MM.1S (cell line): Measurements from ENCODE around the gene PLXNA2.
A peak's percentile ranks its signal among the peaks of the same experiment; 100 is the strongest.

ENCODE experiments used
- DNase-seq: peaks from one replicate; pipeline ENCODE4 v3.0.0-alpha.2; 2015
- H2AFZ ChIP-seq: fragments of 300-600 bp; sonication (generic); 2 replicates; pipeline ENCODE4 v1.6.0; 2016; ENCODE audit warnings: antibody characterized with exemption, low read length
- H3F3A ChIP-seq: fragments of 300-600 bp; sonication (generic); 2 replicates; pipeline ENCODE4 v1.6.1; 2016; ENCODE audit warnings: mild to moderate bottlenecking, antibody characterized with exemption, low read length, moderate library complexity, mixed read lengths; ENCODE audit not compliant: insufficient read depth
- H3K27ac ChIP-seq: fragments of 300-600 bp; sonication (generic); 2 replicates; pipeline ENCODE4 v1.5.1; 2016; ENCODE audit warnings: mild to moderate bottlenecking, low read length
- H3K27me3 ChIP-seq: fragments of 300-600 bp; sonication (generic); replicated peaks from 2 replicates; pipeline ENCODE4 v1.6.0; 2016; ENCODE audit warnings: low read length; ENCODE audit not compliant: insufficient read depth
- H3K36me3 ChIP-seq: fragments of 300-600 bp; sonication (generic); replicated peaks from 2 replicates; pipeline ENCODE4 v1.6.1; 2016; ENCODE audit warnings: mild to moderate bottlenecking, low read length, mixed read lengths; ENCODE audit not compliant: insufficient read depth
- H3K4me1 ChIP-seq: fragments of 300-600 bp; sonication (generic); 2 replicates; pipeline ENCODE4 v1.6.1; 2016; ENCODE audit warnings: low read length, mixed read lengths
- H3K4me2 ChIP-seq: fragments of 300-600 bp; sonication (generic); 2 replicates; pipeline ENCODE4 v1.6.0; 2016; ENCODE audit warnings: low read depth, low read length
- H3K4me3 ChIP-seq: fragments of 300-600 bp; sonication (generic); 2 replicates; pipeline ENCODE4 v1.5.1; 2016; ENCODE audit warnings: low read length, mixed read lengths
- H3K79me2 ChIP-seq: fragments of 300-600 bp; sonication (generic); 2 replicates; pipeline ENCODE4 v1.6.1; 2016; ENCODE audit warnings: mixed run types, low read length, mixed read lengths
- H3K9ac ChIP-seq: fragments of 300-600 bp; sonication (generic); 2 replicates; pipeline ENCODE4 v1.6.1; 2016; ENCODE audit warnings: low read length, mixed read lengths
- H3K9me2 ChIP-seq: fragments of 300-600 bp; sonication (generic); replicated peaks from 2 replicates; pipeline ENCODE4 v1.6.1; 2016; ENCODE audit warnings: mild to moderate bottlenecking, low read length, mixed read lengths; ENCODE audit not compliant: insufficient read depth
- H3K9me3 ChIP-seq: fragments of 300-600 bp; sonication (generic); replicated peaks from 2 replicates; pipeline ENCODE4 v1.6.1; 2016; ENCODE audit warnings: mild to moderate bottlenecking, low read length, mixed read lengths; ENCODE audit not compliant: insufficient read depth
- H4K20me1 ChIP-seq: fragments of 300-600 bp; sonication (generic); 2 replicates; pipeline ENCODE4 v1.6.1; 2016; ENCODE audit warnings: mild to moderate bottlenecking, low read length, moderate library complexity, mixed read lengths; ENCODE audit not compliant: insufficient read depth
- EZH2 ChIP-seq: fragments of 300-600 bp; sonication (generic); optimal IDR thresholded peaks from 2 replicates; pipeline ENCODE3; 2017; ENCODE audit warnings: low read depth, mild to moderate bottlenecking, antibody characterized with exemption, low read length, mixed read lengths
- EZH2phosphoT487 ChIP-seq: fragments of 300-600 bp; sonication (generic); IDR thresholded peaks from 2 replicates; pipeline ENCODE4 v1.6.1; 2018; ENCODE audit warnings: antibody characterized with exemption, low read length
- TF ChIP-seq, protein P1 (sequence below): fragments of 300-600 bp; sonication (generic); IDR thresholded peaks from 2 replicates; pipeline ENCODE4 v1.5.1; 2016; ENCODE audit warnings: antibody characterized with exemption, low read length, mixed read lengths

The PLXNA2 gene

DNA sequence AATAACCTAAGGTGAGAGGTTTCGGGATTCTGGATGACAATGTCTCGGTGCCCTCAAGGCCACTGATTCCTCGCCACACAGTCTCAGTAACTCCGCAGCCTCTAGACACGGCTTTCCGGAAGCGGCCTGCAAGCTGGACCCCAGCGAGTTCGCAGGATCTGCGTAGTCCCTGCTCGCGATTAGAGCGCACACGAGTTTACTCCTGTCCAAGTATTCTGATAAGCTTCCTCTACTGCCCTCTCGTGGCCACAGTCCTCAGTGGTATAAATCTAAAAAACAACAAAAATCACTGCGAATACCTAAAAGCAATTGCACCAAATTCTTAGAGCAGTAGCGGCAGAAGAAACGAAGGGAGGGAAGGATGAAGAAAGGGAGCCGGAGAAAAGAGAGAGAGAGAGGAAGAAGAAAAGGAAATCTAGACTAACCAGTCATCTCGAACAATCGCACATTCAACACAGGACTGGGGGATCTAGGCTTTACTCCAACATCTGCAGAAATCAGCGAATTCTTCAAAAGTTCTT is 1.1 kb upstream of the PLXNA2 start:
- Histone ChIP-seq H2AFZ (peak overlapping the region; percentile 95), H3K4me1 (no peaks in the 10 kb centered on the region; the same call in none of the 2 replicates), H3F3A (peaks cover 11% of the 10 kb centered on the region), H3K27me3 (no peaks in the 10 kb centered on the region; the same call in 1 of the 2 replicates), H3K36me3 (no peaks in the 10 kb centered on the region), H3K27ac (peak overlapping the region; percentile 61; the same call in 1 of the 2 replicates), H3K9ac (peak overlapping the region; percentile 69), H3K4me2 (peak overlapping the region; percentile 79), H3K4me3 (peak overlapping the region; percentile 84), H3K9me3 (no peaks in the 10 kb centered on the region), H3K9me2 (no peaks in the 10 kb centered on the region), H4K20me1 (no peaks in the 10 kb centered on the region), H3K79me2 (no peaks in the 10 kb centered on the region)
- no peak for TF ChIP-seq EZH2phosphoT487
- TF ChIP-seq, protein P1, sequence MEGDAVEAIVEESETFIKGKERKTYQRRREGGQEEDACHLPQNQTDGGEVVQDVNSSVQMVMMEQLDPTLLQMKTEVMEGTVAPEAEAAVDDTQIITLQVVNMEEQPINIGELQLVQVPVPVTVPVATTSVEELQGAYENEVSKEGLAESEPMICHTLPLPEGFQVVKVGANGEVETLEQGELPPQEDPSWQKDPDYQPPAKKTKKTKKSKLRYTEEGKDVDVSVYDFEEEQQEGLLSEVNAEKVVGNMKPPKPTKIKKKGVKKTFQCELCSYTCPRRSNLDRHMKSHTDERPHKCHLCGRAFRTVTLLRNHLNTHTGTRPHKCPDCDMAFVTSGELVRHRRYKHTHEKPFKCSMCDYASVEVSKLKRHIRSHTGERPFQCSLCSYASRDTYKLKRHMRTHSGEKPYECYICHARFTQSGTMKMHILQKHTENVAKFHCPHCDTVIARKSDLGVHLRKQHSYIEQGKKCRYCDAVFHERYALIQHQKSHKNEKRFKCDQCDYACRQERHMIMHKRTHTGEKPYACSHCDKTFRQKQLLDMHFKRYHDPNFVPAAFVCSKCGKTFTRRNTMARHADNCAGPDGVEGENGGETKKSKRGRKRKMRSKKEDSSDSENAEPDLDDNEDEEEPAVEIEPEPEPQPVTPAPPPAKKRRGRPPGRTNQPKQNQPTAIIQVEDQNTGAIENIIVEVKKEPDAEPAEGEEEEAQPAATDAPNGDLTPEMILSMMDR: peak; percentile 94
- DNase-seq: peak; percentile 98

DNA sequence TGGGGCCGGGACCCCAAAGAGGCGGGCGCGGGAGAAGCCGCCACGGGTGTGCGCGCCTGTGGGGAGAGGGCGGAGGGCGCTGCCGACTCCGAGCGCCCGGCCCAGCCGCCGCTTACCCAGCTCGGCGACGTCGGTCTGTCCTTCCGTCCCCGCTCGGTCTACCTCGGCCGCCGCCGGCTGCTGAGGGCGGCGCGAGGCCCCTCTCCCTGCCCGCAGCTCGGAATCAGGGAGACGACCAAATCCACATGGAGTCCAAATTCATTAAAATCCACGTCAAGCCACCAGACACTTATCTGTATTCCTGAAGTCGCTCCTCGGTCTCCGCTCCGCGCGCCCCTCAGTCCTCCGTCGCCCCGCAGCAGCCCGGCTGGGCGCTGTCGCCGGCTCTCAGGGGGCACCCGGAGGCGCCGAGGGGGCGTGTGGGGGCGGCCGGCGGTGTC is 637 bp downstream of the PLXNA2 start:
- H3K4me3 ChIP-seq: peak overlapping the region; percentile 68
- H3K36me3 ChIP-seq: no peaks in the 10 kb centered on the region
- peak overlapping the region; percentile 98 for H3K4me2 ChIP-seq
- H3K9ac ChIP-seq: peak overlapping the region; percentile 29
- no peak overlapping the region for H3K27ac ChIP-seq
- H3K4me1 ChIP-seq: peaks cover 5% of the 10 kb centered on the region
- DNase-seq: peak; percentile 45
- TF ChIP-seq, protein P1: no peak
- TF ChIP-seq EZH2phosphoT487 (no peak), EZH2 (no peak)
- H3K27me3 ChIP-seq: no peaks in the 10 kb centered on the region; the same call in 1 of the 2 replicates
- H4K20me1 ChIP-seq: no peaks in the 10 kb centered on the region
- no peaks in the 10 kb centered on the region for H3K79me2 ChIP-seq
- H2AFZ ChIP-seq: peak overlapping the region; percentile 59
- peaks cover 16% of the 10 kb centered on the region for H3F3A ChIP-seq
- H3K9me2 ChIP-seq: no peaks in the 10 kb centered on the region
- no peaks in the 10 kb centered on the region for H3K9me3 ChIP-seq

DNA sequence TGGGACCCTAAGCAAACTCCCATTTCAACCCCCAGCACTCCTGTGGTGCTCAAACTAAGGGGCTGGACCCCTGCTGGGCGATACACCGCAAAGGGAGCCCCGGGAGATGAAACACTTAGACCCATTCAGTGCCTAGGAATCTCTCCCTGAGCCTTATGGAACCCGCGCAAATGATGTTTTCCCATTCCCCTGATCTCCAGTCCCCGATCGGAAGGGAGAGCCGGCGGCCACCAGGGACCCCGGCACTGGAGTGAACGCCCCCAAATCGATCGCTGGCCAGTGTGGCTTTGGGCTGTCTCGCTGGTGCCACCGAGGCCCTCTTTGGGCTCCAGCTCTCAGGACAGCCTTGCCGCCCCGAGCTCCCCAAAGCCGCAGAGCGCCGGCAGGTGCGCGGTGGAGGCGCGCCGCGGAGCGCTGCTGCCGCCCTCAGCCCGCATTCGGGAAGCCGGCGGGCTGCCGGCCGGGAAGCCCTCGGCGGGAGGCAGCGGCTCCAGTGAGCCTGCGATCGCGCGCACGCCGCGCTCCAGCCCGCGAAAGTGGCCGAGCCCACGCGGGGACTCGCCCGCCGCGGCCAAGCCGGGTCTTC is 1.1 kb downstream of the PLXNA2 start:
- H3K79me2 ChIP-seq: no peaks in the 10 kb centered on the region
- TF ChIP-seq EZH2phosphoT487 (no peak), EZH2 (no peak)
- TF ChIP-seq, protein P1: peak; percentile 23
- peaks cover 5% of the 10 kb centered on the region for H3K4me1 ChIP-seq
- H3K4me3 ChIP-seq: peak overlapping the region; percentile 68
- peaks cover 16% of the 10 kb centered on the region for H3F3A ChIP-seq
- H3K36me3 ChIP-seq: no peaks in the 10 kb centered on the region
- no peak overlapping the region for H3K27ac ChIP-seq
- H3K27me3 ChIP-seq: no peaks in the 10 kb centered on the region; the same call in 1 of the 2 replicates
- H4K20me1 ChIP-seq: no peaks in the 10 kb centered on the region
- DNase-seq: peak; percentile 70
- peak overlapping the region; percentile 59 for H2AFZ ChIP-seq
- H3K4me2 ChIP-seq: peak overlapping the region; percentile 98
- H3K9ac ChIP-seq: peak overlapping the region; percentile 29; the same call in 1 of the 2 replicates
- no peaks in the 10 kb centered on the region for H3K9me2 ChIP-seq
- no peaks in the 10 kb centered on the region for H3K9me3 ChIP-seq
